Right lobe of liver (tissue), 6 donors: ENCODE measurements around the gene SPIRE2. TPM values are rescaled to one million over a fixed set of nuclear protein-coding genes. Genes with fewer than 3 reads are reported as not detected.
A peak's percentile ranks its signal among the peaks of the same experiment; 100 is the strongest.

Source experiments
- ATAC-seq, 4 donors: fragments of 200-7000 bp; cut with Tn5 transposase; one replicate each; pipeline ENCODE4 v1.9.1; 2020; ENCODE audit warnings: mild to moderate bottlenecking in 4 of 4, moderate library complexity in 4 of 4
- DNase-seq, 3 donors: peaks; one replicate each; pipeline ENCODE4 v3.0.0-alpha.2; 2020
- H3K27ac ChIP-seq, 3 donors: fragments of 200-600 bp; one replicate each; pipeline ENCODE4 v1.8.0; 2022
- H3K27me3 ChIP-seq, 2 donors: fragments of 200-600 bp; one replicate each; pipeline ENCODE4 v1.8.0; 2022
- H3K36me3 ChIP-seq, 4 donors: fragments of 200-600 bp; sonication (generic) in 1 of 4; one replicate each; pipeline versions ENCODE4 v1.5.1 to v1.8.0; 2017 to 2022; ENCODE audit warnings: control low read depth in 1 of 4
- H3K4me1 ChIP-seq, 4 donors: fragments of 200-600 bp; sonication (generic) in 1 of 4; one replicate each; pipeline versions ENCODE4 v1.5.1 to v1.8.0; 2017 to 2022; ENCODE audit warnings: control low read depth in 1 of 4
- H3K4me3 ChIP-seq, 3 donors: fragments of 200-600 bp; one replicate each; pipeline ENCODE4 v1.8.0; 2022
- H3K9me3 ChIP-seq, 4 donors: fragments of 200-600 bp; sonication (generic) in 1 of 4; one replicate each; pipeline versions ENCODE4 v1.5.1 to v1.8.0; 2017 to 2022; ENCODE audit warnings: control low read depth in 1 of 4
- CTCF ChIP-seq, 4 donors: fragments of 200-600 bp in 3 of 4; fragments of 450-650 bp in 1 of 4; IDR thresholded peaks; one replicate each; pipeline versions ENCODE4 v1.5.1 to v1.8.0; 2016 to 2022; ENCODE audit warnings: antibody characterized with exemption in 4 of 4, mild to moderate bottlenecking in 2 of 4
- POLR2A ChIP-seq: fragments of 450-650 bp; IDR thresholded peaks from one replicate; pipeline ENCODE4 v1.6.1; 2017; ENCODE audit warnings: antibody characterized with exemption, mild to moderate bottlenecking
- WGBS: methylation state at CpG from one replicate; pipeline ENCODE4 v1.1.6; 2018; ENCODE audit warnings: low coverage, low lambda C conversion rate; ENCODE audit not compliant: insufficient coverage; ENCODE audit errors: missing lambda C conversion rate; 5-methylcytosine and 5-hydroxymethylcytosine counted together
- intact Hi-C, 2 donors: fragments of 100-400 bp; cut with DNase I; formaldehyde crosslinking; loops; one replicate each; pipeline versions ENCODE4 v1.11.2 to v1.14.1; 2022
- total RNA-seq, 6 experiments: library from RNA; depleted of rRNA in 2 of 6; stranded (reverse); fragments of >200 nt in 2 of 6; fragmentation: NEBNext Ultra II Directional in 3 of 6; extraction: Animal tissue kit (Norgen Biotek cat#: 25700) in 3 of 6; gene quantifications; one replicate each; pipeline versions ENCODE4 v1.1.0 to v1.2.4, GENCODE V29; 2016 to 2023
- donor health status: DM: no; HTN: yes; CAD: no.
- donor health status: DM: no; HTN: no; CAD: no.
- donor health status: DM: no; HTN: no; CAD: no.
- donor health status: DM: no; HTN: yes; CAD: no.
- donor health status: DM: no; HTN: yes; CAD: no.

The SPIRE2 gene
- total RNA-seq, 6 experiments from 2014 or later, result 4.8 to 7.8 (median 6.1) TPM

GRCh38 chr16:89892635-89893034 lies 64.4 kb downstream of the SPIRE2 start:
- TF ChIP-seq CTCF (IDR thresholded peaks at IDR 0.05) (no peak), POLR2A (no peak)
- DNase-seq (no peak), ATAC-seq (no peak)
- Histone ChIP-seq H3K9me3 (no peaks in the 10 kb centered on the region), H3K27me3 (no peaks in the 10 kb centered on the region), H3K4me1 (no peaks in the 10 kb centered on the region), H3K27ac (no peak overlapping the region), H3K4me3 (no peak overlapping the region), H3K36me3 (peaks cover 0 to 92% (median 32%) of the 10 kb centered on the region in 4 donors)
- 89% methylated on average over 1 of the region's 9 CpGs for WGBS
- intact Hi-C loops, result no loop called here

- Histone ChIP-seq H3K4me1 (no peaks in the 10 kb centered on the region), H3K9me3 (no peaks in the 10 kb centered on the region), H3K4me3 (no peak overlapping the region), H3K27me3 (no peaks in the 10 kb centered on the region), H3K27ac (no peak overlapping the region), H3K36me3 (peaks cover 0 to 86% (median 30%) of the 10 kb centered on the region in 4 donors)
- WGBS, result no CpG with 5 or more reads among the region's 45 CpGs
- TF ChIP-seq POLR2A (no peak), CTCF (IDR thresholded peaks at IDR 0.05) (no peak)
- peak in 1 of 4 donors; percentile 14 for ATAC-seq
- intact Hi-C loops, result no loop called here
- no peak for DNase-seq
These were observed 65.6 kb downstream of the SPIRE2 start for GRCh38 chr16:89893642-89894548.

GRCh38 chr16:89895482-89896250 lies 67.4 kb downstream of the SPIRE2 start:
- H3K27me3 ChIP-seq, result no peaks in the 10 kb centered on the region
- H3K27ac ChIP-seq, result no peak overlapping the region
- no peak overlapping the region for H3K4me3 ChIP-seq
- TF ChIP-seq POLR2A (no peak), CTCF (IDR thresholded peaks at IDR 0.05) (no peak)
- no peaks in the 10 kb centered on the region for H3K9me3 ChIP-seq
- intact Hi-C loops, result no loop called here
- 90% methylated on average over 13 of the region's 26 CpGs for WGBS
- ATAC-seq (no peak), DNase-seq (no peak)
- H3K4me1 ChIP-seq, result no peaks in the 10 kb centered on the region
- H3K36me3 ChIP-seq, result peaks cover 0 to 87% (median 32%) of the 10 kb centered on the region in 4 donors

- WGBS, result 97% methylated on average over 5 of the region's 11 CpGs
- H3K36me3 ChIP-seq, result peaks cover 0 to 80% (median 29%) of the 10 kb centered on the region in 4 donors
- ATAC-seq (no peak), DNase-seq (no peak)
- no peak overlapping the region for H3K4me3 ChIP-seq
- H3K9me3 ChIP-seq, result no peaks in the 10 kb centered on the region
- H3K27ac ChIP-seq, result no peak overlapping the region
- TF ChIP-seq POLR2A, result no peak
- TF ChIP-seq CTCF (IDR thresholded peaks at IDR 0.05), result no peak
- no peaks in the 10 kb centered on the region for H3K4me1 ChIP-seq
- intact Hi-C loops, result no loop called here
- H3K27me3 ChIP-seq, result no peaks in the 10 kb centered on the region
These were observed 68.9 kb downstream of the SPIRE2 start for GRCh38 chr16:89897204-89897603.
